Fibroblast of peridontal ligament (primary cell): ENCODE data around the gene AKT1S1.
"Not testable (repeated sequence)": the region's sequence is repeated elsewhere in the genome, so short reads cannot be mapped to it uniquely, and the experiment has no call there.

Experiments
- DNase-seq: peaks from one replicate; pipeline ENCODE4 v3.0.0-alpha.2; 2010; ENCODE audit errors: extremely low read depth

AKT1S1 gene

GRCh38 chr19:49837009-49837310 lies 40.2 kb downstream of the AKT1S1 start:
- no peak for DNase-seq

- no peak for DNase-seq
These were observed 40.8 kb downstream of the AKT1S1 start for GRCh38 chr19:49836176-49837008.

DNA sequence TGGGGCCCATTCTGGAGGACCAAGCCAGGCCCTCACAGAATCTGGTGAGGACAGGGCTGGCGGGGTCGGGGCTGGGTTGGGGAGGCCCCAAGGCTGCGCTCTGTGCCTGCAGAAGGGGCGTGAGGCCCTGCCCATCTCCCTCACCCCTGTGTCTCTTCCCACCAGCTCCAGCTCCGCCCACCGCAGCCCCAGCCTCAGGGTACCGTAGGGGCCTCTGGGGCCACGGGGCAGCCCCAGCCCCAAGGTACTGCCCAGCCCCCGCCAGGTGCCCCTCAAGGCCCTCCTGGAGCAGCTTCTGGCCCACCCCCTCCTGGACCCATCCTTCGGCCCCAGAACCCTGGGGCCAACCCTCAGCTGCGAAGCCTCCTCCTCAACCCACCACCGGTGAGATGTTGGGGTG lies 41.6 kb downstream of the AKT1S1 start:
- DNase-seq = no peak

GRCh38 chr19:49833599-49833998 lies 43.6 kb downstream of the AKT1S1 start:
- DNase-seq = no peak

GRCh38 chr19:49832556-49832955 lies 44.6 kb downstream of the AKT1S1 start:
- DNase-seq = no peak

DNA sequence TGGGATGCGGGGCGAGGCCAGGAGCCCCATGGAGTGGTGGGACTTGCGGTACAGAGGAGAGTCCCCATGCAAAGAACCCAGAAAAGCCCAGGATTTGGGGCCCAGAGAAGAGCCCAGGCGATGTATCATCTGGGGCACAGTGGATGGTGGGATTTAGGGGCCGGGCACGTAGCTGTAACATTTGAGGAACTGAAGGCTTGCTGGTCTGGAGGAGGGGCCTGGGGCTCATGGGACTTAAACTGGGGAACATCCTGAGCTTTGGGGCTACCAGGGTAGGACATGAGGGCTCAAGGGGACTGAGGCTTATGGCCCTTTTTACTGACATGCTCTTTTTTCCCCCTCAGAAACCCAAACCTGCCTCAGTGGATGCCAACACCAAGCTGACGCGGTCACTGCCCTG lies 45.6 kb downstream of the AKT1S1 start:
- no peak for DNase-seq

GRCh38 chr19:49830766-49831165 lies 46.4 kb downstream of the AKT1S1 start:
- no peak for DNase-seq

GRCh38 chr19:49829721-49830120 lies 47.4 kb downstream of the AKT1S1 start:
- DNase-seq = no peak

DNA sequence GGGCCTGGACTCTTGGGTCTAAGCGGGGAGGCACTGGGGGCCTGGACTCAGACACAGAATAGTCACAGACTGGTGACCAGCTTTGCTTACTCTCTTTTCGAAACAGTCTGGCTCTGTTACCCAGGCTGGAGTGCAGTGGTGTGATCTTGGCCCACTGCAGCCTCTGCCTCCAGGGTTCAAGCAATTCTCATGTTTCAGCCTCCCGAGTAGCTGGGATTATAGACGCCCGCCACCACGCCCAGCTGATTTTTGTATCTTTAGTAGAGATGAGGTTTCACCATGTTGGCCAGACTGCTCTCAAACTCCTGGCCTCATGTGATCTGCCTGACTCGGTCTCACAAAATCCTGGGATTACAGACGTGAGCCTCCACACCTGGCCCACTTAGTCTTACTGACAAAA lies 48.0 kb downstream of the AKT1S1 start:
- no peak for DNase-seq

DNA sequence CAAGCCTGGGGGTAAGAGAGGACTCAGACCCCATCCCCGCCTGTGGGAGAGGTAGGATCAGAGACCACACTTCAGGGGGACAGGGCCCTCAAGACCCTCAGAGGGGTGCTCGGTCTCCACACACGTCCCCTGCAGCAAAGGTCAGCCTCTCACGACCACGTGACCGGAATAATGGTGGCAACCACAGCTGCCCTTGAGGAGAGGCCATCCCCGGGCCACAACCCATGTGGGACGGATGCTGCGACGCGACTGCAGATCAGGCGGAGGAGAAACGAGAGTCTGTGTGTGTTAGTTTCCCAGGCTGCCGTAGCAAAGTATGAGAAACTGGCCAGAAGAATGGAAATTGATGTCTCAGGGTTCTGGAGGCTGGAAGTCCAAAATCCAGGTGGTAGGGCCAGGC lies 50.1 kb downstream of the AKT1S1 start:
- no peak for DNase-seq

DNA sequence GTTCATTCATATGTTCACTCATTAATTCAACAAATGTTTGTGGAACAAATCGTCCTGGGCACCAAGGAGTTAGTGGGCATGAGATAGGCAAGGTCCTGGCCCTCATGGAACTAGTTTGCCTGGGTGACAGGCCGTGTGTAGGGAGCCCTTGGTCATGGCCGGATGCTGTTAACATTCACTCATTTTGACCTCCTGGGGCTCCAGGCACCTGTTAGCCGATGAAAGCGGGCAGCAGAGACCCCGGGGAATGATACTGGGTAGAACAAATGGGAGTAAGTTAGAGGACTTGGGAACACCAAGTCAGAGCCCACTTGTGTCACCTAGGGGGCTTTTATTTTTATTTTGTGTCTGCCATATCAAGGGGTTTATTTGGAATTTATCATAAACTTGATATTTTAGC lies 52.5 kb downstream of the AKT1S1 start:
- DNase-seq = no peak

DNA sequence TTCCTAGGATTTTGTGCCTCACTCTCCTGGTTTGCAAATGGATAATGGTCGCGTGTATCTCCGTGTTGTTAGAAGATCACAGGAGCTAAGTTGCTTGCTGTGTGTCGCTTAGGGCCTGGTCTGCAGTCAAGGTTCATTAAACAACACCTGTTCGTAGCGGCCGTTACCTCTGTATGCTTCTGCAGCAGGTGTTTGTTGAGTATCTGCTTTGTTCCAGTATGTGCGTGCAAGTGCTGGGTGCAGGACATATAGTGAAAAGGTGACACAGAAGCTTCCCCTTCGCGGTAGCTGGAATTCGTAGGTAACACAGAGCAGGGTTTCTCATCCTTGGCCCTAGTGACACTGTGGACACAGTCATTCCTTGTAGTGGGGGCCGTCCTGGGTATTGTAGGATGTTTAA lies 53.7 kb downstream of the AKT1S1 start:
- DNase-seq = no peak

GRCh38 chr19:49820125-49820524 lies 57.0 kb downstream of the AKT1S1 start:
- DNase-seq = no peak

GRCh38 chr19:49819452-49820115 lies 57.6 kb downstream of the AKT1S1 start:
- DNase-seq = not testable (repeated sequence)
